Peyer's patch (tissue), 4 donors: ENCODE measurements around the gene UQCRC1.

ENCODE experiments used
- POLR2A ChIP-seq, 2 donors: fragments of 450-650 bp; IDR thresholded peaks; one replicate each; pipeline ENCODE4 v1.5.1; 2017; ENCODE audit warnings: antibody characterized with exemption in 2 of 2, mild to moderate bottlenecking in 2 of 2, moderate library complexity in 2 of 2
- TF ChIP-seq, protein P1 (sequence below), 6 experiments: fragments of 450-650 bp in 4 of 6; fragments of 200-600 bp in 2 of 6; sonication (generic) in 1 of 6; IDR thresholded peaks; one replicate each; pipeline ENCODE4 v1.5.1; 2017 to 2019; ENCODE audit warnings: antibody characterized with exemption in 6 of 6, mild to moderate bottlenecking in 3 of 6, moderate library complexity in 1 of 6

DNA sequence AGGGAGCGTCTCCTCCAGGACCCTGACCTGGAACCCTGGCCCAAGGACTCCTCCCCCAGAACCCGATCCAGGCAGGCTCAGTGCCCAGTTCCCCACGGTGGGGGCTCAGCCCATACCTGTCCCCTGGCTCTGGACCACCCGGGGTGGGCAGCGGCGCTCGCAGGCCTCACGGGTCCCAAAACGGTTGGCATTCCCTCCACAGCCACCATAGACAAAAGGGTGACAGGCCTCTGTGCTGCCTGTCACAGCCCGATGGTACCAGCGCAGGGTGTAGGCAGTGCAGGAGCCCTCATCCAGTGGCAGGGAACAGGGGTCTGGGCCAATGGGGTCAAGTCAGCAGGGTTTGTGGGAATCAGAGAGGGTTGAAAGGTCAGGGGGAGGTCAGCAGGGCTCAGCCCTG is 44.8 kb downstream of the UQCRC1 start:
- TF ChIP-seq POLR2A (IDR thresholded peaks at IDR 0.05) = no peak
- TF ChIP-seq, protein P1, sequence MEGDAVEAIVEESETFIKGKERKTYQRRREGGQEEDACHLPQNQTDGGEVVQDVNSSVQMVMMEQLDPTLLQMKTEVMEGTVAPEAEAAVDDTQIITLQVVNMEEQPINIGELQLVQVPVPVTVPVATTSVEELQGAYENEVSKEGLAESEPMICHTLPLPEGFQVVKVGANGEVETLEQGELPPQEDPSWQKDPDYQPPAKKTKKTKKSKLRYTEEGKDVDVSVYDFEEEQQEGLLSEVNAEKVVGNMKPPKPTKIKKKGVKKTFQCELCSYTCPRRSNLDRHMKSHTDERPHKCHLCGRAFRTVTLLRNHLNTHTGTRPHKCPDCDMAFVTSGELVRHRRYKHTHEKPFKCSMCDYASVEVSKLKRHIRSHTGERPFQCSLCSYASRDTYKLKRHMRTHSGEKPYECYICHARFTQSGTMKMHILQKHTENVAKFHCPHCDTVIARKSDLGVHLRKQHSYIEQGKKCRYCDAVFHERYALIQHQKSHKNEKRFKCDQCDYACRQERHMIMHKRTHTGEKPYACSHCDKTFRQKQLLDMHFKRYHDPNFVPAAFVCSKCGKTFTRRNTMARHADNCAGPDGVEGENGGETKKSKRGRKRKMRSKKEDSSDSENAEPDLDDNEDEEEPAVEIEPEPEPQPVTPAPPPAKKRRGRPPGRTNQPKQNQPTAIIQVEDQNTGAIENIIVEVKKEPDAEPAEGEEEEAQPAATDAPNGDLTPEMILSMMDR (IDR thresholded peaks at IDR 0.05) = no peak
